Fibroblast of skin of scalp (primary cell): Measurements from ENCODE around the gene VPS39.

ENCODE experiments used
- DNase-seq: peaks from one replicate; pipeline ENCODE4 v3.0.0-alpha.2; 2013

The VPS39 gene

GRCh38 chr15:42145546-42146455 lies 62.3 kb downstream of the VPS39 start:
- DNase-seq, result no peak

- no peak for DNase-seq
Observed at GRCh38 chr15:42144841-42145375, 63.2 kb downstream of the VPS39 start.

- DNase-seq, result no peak
Observed at GRCh38 chr15:42143866-42144625, 64.1 kb downstream of the VPS39 start.

GRCh38 chr15:42143356-42143755 lies 64.7 kb downstream of the VPS39 start:
- DNase-seq, result no peak

GRCh38 chr15:42141795-42142667 lies 66.1 kb downstream of the VPS39 start:
- DNase-seq, result no peak

GRCh38 chr15:42141246-42141645 lies 66.9 kb downstream of the VPS39 start:
- DNase-seq, result no peak

GRCh38 chr15:42140383-42141070 lies 67.6 kb downstream of the VPS39 start:
- no peak for DNase-seq

- DNase-seq, result no peak
Observed at GRCh38 chr15:42139596-42139995, 68.5 kb downstream of the VPS39 start.

- DNase-seq, result no peak
Observed at GRCh38 chr15:42138968-42139386, 69.1 kb downstream of the VPS39 start.

GRCh38 chr15:42138411-42138810 lies 69.7 kb downstream of the VPS39 start:
- no peak for DNase-seq

- DNase-seq, result peak; percentile 58
Observed at GRCh38 chr15:42137461-42138261, 70.4 kb downstream of the VPS39 start.

GRCh38 chr15:42136513-42136912 lies 71.6 kb downstream of the VPS39 start:
- DNase-seq, result no peak

GRCh38 chr15:42135351-42135750 lies 72.8 kb downstream of the VPS39 start:
- DNase-seq, result no peak

GRCh38 chr15:42134617-42135245 lies 73.4 kb downstream of the VPS39 start:
- no peak for DNase-seq

- DNase-seq, result peak; percentile 49
Observed at GRCh38 chr15:42133886-42134502, 74.1 kb downstream of the VPS39 start.

- DNase-seq, result no peak
Observed at GRCh38 chr15:42133356-42133755, 74.7 kb downstream of the VPS39 start.

GRCh38 chr15:42131826-42132806 lies 76.0 kb downstream of the VPS39 start:
- peak; percentile 23 for DNase-seq

GRCh38 chr15:42131006-42131405 lies 77.1 kb downstream of the VPS39 start:
- no peak for DNase-seq
